ENCODE data around the gene HDDC3. TPM values are rescaled to one million over a fixed set of nuclear protein-coding genes. Genes with fewer than 3 reads are reported as not detected.

Gene HDDC3
- total and polyA plus RNA-seq, 9 of the 15 experiments (the other 6 are each of a cell fraction or from before 2014, with no cell fraction given) = 14.9 to 55.8 (median 36.9) TPM

DNA sequence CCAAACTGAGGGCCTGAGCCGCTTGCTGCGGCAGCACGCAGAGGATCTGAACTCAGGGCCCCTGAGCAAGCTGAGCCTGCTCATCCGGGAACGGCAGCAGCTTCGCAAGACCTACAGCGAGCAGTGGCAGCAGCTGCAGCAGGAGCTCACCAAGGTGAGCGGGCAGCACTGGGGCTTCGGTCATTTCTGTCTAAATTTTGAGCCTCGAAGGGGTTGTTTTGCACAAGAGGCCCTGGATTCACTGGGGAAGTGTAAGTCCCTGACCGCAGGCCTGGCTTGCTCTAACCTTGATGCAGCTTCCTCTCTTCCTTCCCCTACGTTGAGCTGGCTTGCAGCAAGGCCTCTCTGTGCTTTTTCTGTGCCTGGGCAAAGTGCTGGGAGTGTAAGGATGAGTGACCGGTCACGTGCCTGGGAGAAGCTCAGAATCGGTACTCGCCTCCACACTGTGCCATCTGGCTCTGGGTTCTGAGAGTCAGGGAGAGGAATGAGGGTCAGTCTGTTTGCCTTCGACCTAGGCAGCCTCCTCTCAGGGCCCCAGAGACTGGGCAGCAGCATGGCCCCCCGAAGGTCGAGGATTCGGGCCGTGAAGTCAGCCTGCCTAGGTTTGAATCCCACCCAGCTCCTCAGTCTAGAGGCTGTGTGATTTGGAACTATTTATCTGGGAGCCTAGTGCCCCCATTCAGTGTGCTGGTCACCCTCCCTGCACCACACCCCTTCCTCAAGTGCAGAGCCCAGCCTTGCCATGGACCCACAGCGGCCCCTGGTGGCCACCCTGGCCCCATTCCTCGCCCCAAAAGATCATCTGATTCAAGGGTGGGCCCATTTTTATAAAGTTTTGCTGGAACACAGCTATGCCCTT is 46.7 kb downstream of the HDDC3 start (continued):
- TF ChIP-seq ILK (tag; IDR thresholded peaks at IDR 0.05; ENCODE audit: borderline replicate concordance, low read depth) (no peak), ZNF184 (CRISPR knock-in tag; IDR thresholded peaks at IDR 0.05) (no peak), CTBP1 (IDR thresholded peaks at IDR 0.05; ENCODE audit: borderline replicate concordance) (peak; percentile 51; the same call in 1 of the 2 replicates), PHTF2 (CRISPR knock-in tag; IDR thresholded peaks at IDR 0.05) (no peak), ILF3 (IDR thresholded peaks at IDR 0.05; ENCODE audit: borderline replicate concordance) (no peak), ETV6 (IDR thresholded peaks at IDR 0.05; ENCODE audit: borderline replicate concordance in 1 of 2, low read depth in 2 of 2, low read length in 1 of 2) (no peak), ETV6 (CRISPR knock-in tag; IDR thresholded peaks at IDR 0.05; ENCODE audit: borderline replicate concordance) (no peak), TAF7 (tag; IDR thresholded peaks at IDR 0.05) (no peak), MTA3 (IDR thresholded peaks at IDR 0.05; ENCODE audit: borderline replicate concordance) (no peak), GATAD2A (IDR thresholded peaks at IDR 0.05) (no peak), MAFK (IDR thresholded peaks at IDR 0.05; ENCODE audit: low read length) (no peak), POLR2G (IDR thresholded peaks at IDR 0.05; ENCODE audit: low read depth, low read length) (no peak), CBFB (CRISPR knock-in tag; IDR thresholded peaks at IDR 0.05) (no peak), LCOR (CRISPR knock-in tag; IDR thresholded peaks at IDR 0.05) (peak; percentile 64), CC2D1A (IDR thresholded peaks at IDR 0.05) (peak; percentile 89), MIER1 (IDR thresholded peaks at IDR 0.05; ENCODE audit: low read depth) (no peak), THRAP3 (IDR thresholded peaks at IDR 0.05; ENCODE audit: borderline replicate concordance) (no peak), NELFE (IDR thresholded peaks at IDR 0.05; ENCODE audit: insufficient read depth, insufficient read length) (no peak)
- TF ChIP-seq, protein P1, sequence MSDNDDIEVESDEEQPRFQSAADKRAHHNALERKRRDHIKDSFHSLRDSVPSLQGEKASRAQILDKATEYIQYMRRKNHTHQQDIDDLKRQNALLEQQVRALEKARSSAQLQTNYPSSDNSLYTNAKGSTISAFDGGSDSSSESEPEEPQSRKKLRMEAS (CRISPR knock-in tag; IDR thresholded peaks at IDR 0.05) = no peak
- TF ChIP-seq, protein P2, sequence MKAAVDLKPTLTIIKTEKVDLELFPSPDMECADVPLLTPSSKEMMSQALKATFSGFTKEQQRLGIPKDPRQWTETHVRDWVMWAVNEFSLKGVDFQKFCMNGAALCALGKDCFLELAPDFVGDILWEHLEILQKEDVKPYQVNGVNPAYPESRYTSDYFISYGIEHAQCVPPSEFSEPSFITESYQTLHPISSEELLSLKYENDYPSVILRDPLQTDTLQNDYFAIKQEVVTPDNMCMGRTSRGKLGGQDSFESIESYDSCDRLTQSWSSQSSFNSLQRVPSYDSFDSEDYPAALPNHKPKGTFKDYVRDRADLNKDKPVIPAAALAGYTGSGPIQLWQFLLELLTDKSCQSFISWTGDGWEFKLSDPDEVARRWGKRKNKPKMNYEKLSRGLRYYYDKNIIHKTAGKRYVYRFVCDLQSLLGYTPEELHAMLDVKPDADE (conservative IDR thresholded peaks at IDR 0.05; ENCODE audit: control insufficient read depth, low read depth, low read length) = no peak
- TF ChIP-seq, protein P3, sequence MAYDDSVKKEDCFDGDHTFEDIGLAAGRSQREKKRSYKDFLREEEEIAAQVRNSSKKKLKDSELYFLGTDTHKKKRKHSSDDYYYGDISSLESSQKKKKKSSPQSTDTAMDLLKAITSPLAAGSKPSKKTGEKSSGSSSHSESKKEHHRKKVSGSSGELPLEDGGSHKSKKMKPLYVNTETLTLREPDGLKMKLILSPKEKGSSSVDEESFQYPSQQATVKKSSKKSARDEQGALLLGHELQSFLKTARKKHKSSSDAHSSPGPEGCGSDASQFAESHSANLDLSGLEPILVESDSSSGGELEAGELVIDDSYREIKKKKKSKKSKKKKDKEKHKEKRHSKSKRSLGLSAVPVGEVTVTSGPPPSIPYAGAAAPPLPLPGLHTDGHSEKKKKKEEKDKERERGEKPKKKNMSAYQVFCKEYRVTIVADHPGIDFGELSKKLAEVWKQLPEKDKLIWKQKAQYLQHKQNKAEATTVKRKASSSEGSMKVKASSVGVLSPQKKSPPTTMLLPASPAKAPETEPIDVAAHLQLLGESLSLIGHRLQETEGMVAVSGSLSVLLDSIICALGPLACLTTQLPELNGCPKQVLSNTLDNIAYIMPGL (CRISPR knock-in tag; IDR thresholded peaks at IDR 0.05) = no peak
